SJSA1 (cell line): Measurements from ENCODE around the gene SKP2. TPM values are rescaled to one million over a fixed set of nuclear protein-coding genes. Genes with fewer than 3 reads are reported as not detected.
"Not testable (repeated sequence)": the region's sequence is repeated elsewhere in the genome, so short reads cannot be mapped to it uniquely, and the experiment has no call there.

ENCODE experiments used
- DNase-seq, 2 experiments: peaks; one replicate each; pipeline ENCODE4 v3.0.0-alpha.2; 2015 to 2020; ENCODE audit warnings: low spot score in 2 of 2, low read depth in 1 of 2
- H3K27ac ChIP-seq: fragments of 250-450 bp; sonication (Bioruptor Pico); 2 replicates; pipeline ENCODE4 v1.5.1; 2020; ENCODE audit warnings: mild to moderate bottlenecking, moderate library complexity
- H3K27me3 ChIP-seq: fragments of 250-450 bp; sonication (Bioruptor Pico); replicated peaks from 2 replicates; pipeline ENCODE4 v1.5.1; 2020; ENCODE audit warnings: mild to moderate bottlenecking, moderate library complexity
- H3K36me3 ChIP-seq: fragments of 250-450 bp; sonication (Bioruptor Pico); 2 replicates; pipeline ENCODE4 v1.5.1; 2020; ENCODE audit warnings: mild to moderate bottlenecking
- H3K4me1 ChIP-seq: fragments of 250-450 bp; sonication (Bioruptor Pico); replicated peaks from 2 replicates; pipeline ENCODE4 v1.6.1; 2021; ENCODE audit warnings: mild to moderate bottlenecking
- H3K4me3 ChIP-seq: fragments of 250-450 bp; sonication (Bioruptor Pico); 2 replicates; pipeline ENCODE4 v1.5.1; 2020; ENCODE audit warnings: mild to moderate bottlenecking
- H3K9me3 ChIP-seq: fragments of 250-450 bp; sonication (Bioruptor Pico); replicated peaks from 2 replicates; pipeline ENCODE4 v1.5.1; 2020; ENCODE audit warnings: mild to moderate bottlenecking
- total RNA-seq: library from RNA; depleted of rRNA; stranded (reverse); fragments of >200 nt; shearing (Covaris generic); gene quantifications from 2 replicates; pipeline ENCODE4 v1.2.3, GENCODE V29; 2014; rRNA removed

The SKP2 gene
- 51.7 and 73.5 TPM in 2 replicates for total RNA-seq

- H3K4me3 ChIP-seq: peak within 1 kb of the TSS; percentile 78
- H3K27ac ChIP-seq: peak within 1 kb of the TSS; percentile 73
- H3K9me3 ChIP-seq: no peaks in the 10 kb centered on the region
- peak; percentile 91 to 98 for DNase-seq
- H3K27me3 ChIP-seq: no peaks in the 10 kb centered on the region
- H3K4me1 ChIP-seq: peaks cover 29% of the 10 kb centered on the region
- peaks cover 50% of the 10 kb centered on the region for H3K36me3 ChIP-seq
Measured at GRCh38 chr5:36151434-36152323, at the start of gene SKP2, which contains the start of gene LMBRD2. SKP2 (plus strand) TSS chr5:36152111; CDS start chr5:36152263, 152 bp downstream. LMBRD2 (minus strand) TSS chr5:36151887; CDS start chr5:36143349, 8,538 bp downstream.

GRCh38 chr5:36105819-36106218, 46.1 kb upstream of the SKP2 start:
- Histone ChIP-seq H3K36me3 (peaks cover 23% of the 10 kb centered on the region), H3K4me3 (no peak overlapping the region), H3K27me3 (no peaks in the 10 kb centered on the region), H3K4me1 (peaks cover 11% of the 10 kb centered on the region), H3K27ac (no peak overlapping the region), H3K9me3 (no peaks in the 10 kb centered on the region)
- DNase-seq: no peak

DNA sequence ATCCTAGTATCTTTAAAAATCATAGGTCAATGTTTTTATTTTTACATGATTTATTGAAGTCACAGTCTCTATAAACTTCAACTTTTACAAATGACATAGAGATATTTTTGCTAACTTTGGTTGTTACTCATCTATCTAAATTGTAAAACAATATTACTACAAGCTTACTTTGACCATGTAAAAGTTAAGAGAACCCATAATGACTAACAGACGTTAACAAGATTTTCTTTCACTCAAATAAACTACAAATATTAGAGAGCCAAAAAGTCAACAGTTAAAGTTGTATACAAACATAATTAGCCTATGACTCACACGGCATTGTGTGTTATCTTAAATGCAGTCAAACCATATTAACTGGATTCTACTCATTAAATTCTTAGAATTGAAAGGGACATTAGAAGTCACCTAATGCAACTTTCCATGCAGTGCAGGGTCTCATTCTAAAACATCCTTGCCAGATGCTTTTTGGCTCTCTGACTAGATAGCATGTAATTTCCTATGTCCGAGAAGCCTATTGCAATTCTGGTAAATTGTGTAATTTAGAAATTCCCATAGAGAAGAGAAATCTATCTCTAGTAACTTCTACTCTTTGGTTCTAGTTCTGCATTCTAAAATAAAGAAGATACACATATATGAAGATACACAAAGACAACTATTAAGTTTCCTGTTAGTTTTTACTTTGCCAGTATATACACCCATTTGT, 43.0 kb upstream of the SKP2 start:
- Histone ChIP-seq H3K4me3 (no peak overlapping the region), H3K36me3 (peaks cover 20% of the 10 kb centered on the region), H3K27ac (no peak overlapping the region; the same call in 1 of the 2 replicates), H3K9me3 (no peaks in the 10 kb centered on the region), H3K27me3 (no peaks in the 10 kb centered on the region), H3K4me1 (peaks cover 11% of the 10 kb centered on the region)
- peak in 1 of 2 experiments; percentile 32 for DNase-seq

- H3K27me3 ChIP-seq: no peaks in the 10 kb centered on the region
- H3K4me1 ChIP-seq: peaks cover 11% of the 10 kb centered on the region
- no peak for DNase-seq
- H3K9me3 ChIP-seq: no peaks in the 10 kb centered on the region
- no peak overlapping the region for H3K27ac ChIP-seq
- no peak overlapping the region for H3K4me3 ChIP-seq
- H3K36me3 ChIP-seq: peaks cover 17% of the 10 kb centered on the region; the same call in 1 of the 2 replicates
Measured at GRCh38 chr5:36111238-36111637, 40.7 kb upstream of the SKP2 start.

- no peak for DNase-seq
- Histone ChIP-seq H3K9me3 (no peaks in the 10 kb centered on the region), H3K4me1 (no peaks in the 10 kb centered on the region), H3K4me3 (no peak overlapping the region), H3K27me3 (no peaks in the 10 kb centered on the region), H3K36me3 (0 out of 2 replicates have a peak, but pooled peaks cover 7% of the 10 kb centered on the region), H3K27ac (no peak overlapping the region)
Measured at GRCh38 chr5:36125868-36126267, 26.0 kb upstream of the SKP2 start.

DNA sequence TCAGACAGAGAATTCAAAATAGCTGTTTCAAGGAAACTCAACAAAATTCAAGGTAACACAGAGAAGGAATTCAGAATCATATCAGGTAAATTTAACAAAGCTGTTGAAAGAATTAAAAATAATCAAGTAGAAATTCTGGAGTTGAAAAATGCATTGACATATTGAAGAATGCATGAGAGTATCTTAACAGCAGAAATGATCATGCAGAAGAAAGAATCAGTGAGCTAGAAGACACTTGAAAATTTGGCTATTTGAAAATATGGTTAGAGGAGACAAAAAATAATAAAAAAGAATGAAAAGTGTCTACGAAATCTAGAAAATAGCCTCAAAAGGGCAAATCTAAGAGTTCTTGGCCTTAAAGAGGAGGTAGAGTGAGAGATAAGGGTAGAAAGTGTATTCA, 23.1 kb upstream of the SKP2 start:
- H3K4me3 ChIP-seq: no peak overlapping the region
- 0 out of 2 replicates have a peak, but pooled peaks cover 4% of the 10 kb centered on the region for H3K36me3 ChIP-seq
- no peak overlapping the region for H3K27ac ChIP-seq
- H3K27me3 ChIP-seq: no peaks in the 10 kb centered on the region
- H3K9me3 ChIP-seq: no peaks in the 10 kb centered on the region
- H3K4me1 ChIP-seq: no peaks in the 10 kb centered on the region
- DNase-seq: no peak

GRCh38 chr5:36129666-36130065, 22.2 kb upstream of the SKP2 start:
- H3K4me3 ChIP-seq, H3K27me3 ChIP-seq, H3K9me3 ChIP-seq, H3K36me3 ChIP-seq, H3K27ac ChIP-seq, H3K4me1 ChIP-seq, DNase-seq: not testable (repeated sequence)

DNA sequence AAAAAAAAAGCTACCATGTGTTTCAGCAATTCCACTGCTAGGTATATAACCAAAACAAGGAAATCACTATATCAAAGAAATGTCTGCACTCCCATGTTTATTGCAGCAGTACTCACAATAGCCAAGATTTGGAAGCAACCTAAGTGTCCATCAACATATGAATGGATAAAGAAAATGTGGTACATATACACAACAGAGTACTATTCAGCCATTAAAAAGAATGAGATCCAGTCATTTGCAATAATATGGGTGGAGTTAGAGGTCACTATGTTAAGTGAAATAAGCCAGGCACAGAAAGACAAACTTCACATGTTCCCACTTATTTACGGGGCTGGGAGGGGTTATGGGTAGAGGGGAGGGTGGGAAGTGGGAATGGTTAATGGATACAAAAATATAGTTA, 18.9 kb upstream of the SKP2 start:
- H3K9me3 ChIP-seq: not testable (repeated sequence)

GRCh38 chr5:36135988-36136387, 15.9 kb upstream of the SKP2 start:
- H3K27ac ChIP-seq: no peak overlapping the region
- no peaks in the 10 kb centered on the region for H3K27me3 ChIP-seq
- H3K36me3 ChIP-seq: no peaks in the 10 kb centered on the region
- no peak for DNase-seq
- H3K4me1 ChIP-seq: no peaks in the 10 kb centered on the region
- no peaks in the 10 kb centered on the region for H3K9me3 ChIP-seq
- no peak overlapping the region for H3K4me3 ChIP-seq

More for the DNA sequence above, 18.9 kb upstream of the SKP2 start:
- not testable (repeated sequence) for H3K36me3 ChIP-seq, H3K4me1 ChIP-seq, H3K27me3 ChIP-seq, DNase-seq, H3K27ac ChIP-seq, H3K4me3 ChIP-seq

DNA sequence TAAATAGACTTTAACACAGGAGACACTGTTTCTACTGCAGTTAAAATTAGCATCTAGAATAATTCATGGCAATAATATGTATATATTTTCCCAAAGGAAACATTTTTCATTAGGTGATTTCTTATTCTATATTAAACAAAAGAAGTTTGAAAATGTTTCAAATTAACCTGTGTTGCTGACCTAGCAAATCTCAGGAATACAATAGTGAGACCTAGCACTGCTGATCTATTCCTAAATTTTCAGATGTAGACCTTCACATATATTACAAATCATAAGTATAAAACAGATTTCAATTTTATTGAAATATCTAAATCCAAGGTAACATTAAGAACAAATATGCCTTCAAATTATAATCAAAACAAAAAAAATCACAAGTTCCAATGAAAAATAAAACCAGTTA, 15.3 kb upstream of the SKP2 start:
- no peak for DNase-seq
- Histone ChIP-seq H3K36me3 (no peaks in the 10 kb centered on the region), H3K9me3 (no peaks in the 10 kb centered on the region), H3K27me3 (no peaks in the 10 kb centered on the region), H3K27ac (no peak overlapping the region), H3K4me1 (no peaks in the 10 kb centered on the region), H3K4me3 (no peak overlapping the region)

DNA sequence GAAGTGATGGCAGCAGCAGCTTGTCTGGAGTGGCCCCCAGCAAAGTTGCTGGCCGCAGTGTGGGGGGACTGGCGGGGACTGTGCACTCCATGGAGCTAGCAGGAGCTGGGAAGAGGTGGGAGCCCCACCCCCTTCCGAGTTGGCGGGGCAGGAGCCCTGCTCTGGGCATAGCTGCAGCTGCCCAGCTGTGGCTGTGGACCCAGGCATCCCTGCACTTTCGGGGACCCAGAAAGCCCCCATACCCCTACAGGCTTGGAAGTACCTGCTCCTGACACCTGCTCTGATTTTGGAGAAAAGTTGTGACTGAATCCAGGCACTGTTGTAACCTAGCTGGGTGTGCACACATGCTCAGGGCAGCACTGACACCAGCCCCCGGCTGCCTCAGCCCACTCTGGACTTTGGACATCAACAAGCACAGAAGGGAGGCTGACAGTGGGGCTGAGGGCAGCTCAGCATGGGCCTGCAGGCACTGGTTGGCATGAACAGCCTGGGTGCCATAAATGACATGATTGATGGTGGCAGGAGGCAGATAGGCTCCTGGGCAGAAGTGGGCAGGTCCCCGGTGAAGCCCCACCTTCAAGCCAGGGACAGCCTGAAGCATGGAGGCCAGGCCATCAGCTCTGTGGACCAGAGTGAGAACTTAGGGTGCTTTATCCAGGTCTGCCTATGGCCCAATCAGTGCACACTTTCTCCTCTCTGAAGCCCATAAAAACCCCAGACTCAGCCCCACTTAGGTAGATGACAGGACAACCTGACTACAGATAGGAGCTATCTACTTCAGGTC, 12.8 kb upstream of the SKP2 start:
- no peaks in the 10 kb centered on the region for H3K27me3 ChIP-seq
- H3K9me3 ChIP-seq: no peaks in the 10 kb centered on the region
- H3K4me1 ChIP-seq: no peaks in the 10 kb centered on the region
- no peak overlapping the region for H3K27ac ChIP-seq
- H3K36me3 ChIP-seq: no peaks in the 10 kb centered on the region
- H3K4me3 ChIP-seq: no peak overlapping the region
- no peak for DNase-seq

DNA sequence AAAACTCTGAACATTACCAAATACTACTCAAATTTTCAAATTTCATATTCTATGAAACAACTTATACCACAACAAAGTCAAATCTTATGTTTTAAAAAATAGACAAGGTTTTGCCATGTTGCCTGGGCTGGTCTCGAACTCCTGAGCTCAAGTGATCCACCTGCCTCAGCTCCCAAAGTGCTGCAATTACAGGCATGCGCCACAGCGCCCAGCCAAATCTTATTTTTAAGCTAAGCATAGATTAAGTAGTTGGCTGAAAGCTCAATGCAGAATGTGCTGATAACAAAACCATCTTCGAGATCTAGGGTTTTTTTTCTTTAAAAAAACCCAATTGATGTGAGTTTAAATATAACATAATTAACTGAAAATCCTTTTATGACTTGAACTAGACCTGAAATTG, 6.6 kb upstream of the SKP2 start:
- no peaks in the 10 kb centered on the region for H3K36me3 ChIP-seq

GRCh38 chr5:36146390-36146789, 5.5 kb upstream of the SKP2 start:
- Histone ChIP-seq H3K4me3 (no peak overlapping the region), H3K36me3 (peaks cover 1% of the 10 kb centered on the region; the same call in 1 of the 2 replicates), H3K27ac (no peak overlapping the region), H3K4me1 (peaks cover 4% of the 10 kb centered on the region; the same call in 1 of the 2 replicates), H3K27me3 (no peaks in the 10 kb centered on the region), H3K9me3 (no peaks in the 10 kb centered on the region)
- DNase-seq: no peak

More for the DNA sequence above, 6.6 kb upstream of the SKP2 start:
- H3K4me1 ChIP-seq: no peaks in the 10 kb centered on the region
- H3K27ac ChIP-seq: no peak overlapping the region
- no peak for DNase-seq
- H3K9me3 ChIP-seq: no peaks in the 10 kb centered on the region
- H3K27me3 ChIP-seq: no peaks in the 10 kb centered on the region
- no peak overlapping the region for H3K4me3 ChIP-seq
